IMR-90 (cell line): Measurements from ENCODE around the gene JAKMIP2. TPM values are rescaled to one million over a fixed set of nuclear protein-coding genes. Genes with fewer than 3 reads are reported as not detected.

Source experiments
- ATAC-seq: fragments of 200-7000 bp; cut with Tn5 transposase; 2 replicates; pipeline ENCODE4 v1.9.1; 2020; ENCODE audit warnings: low read depth, mild to moderate bottlenecking, moderate library complexity
- BruUV-seq: library from RNA; stranded (reverse); fragments of 400-500 nt; replicated peaks from 2 replicates; lab custom pipeline; 2021; lab: Mats Ljungman, UMichigan
- CTCF ChIA-PET: fragments of 300-600 bp; formaldehyde crosslinking; extraction: SDS; loops from one replicate; lab custom pipeline; 2021; ENCODE audit warnings: antibody characterized with exemption; lab: Yijun Ruan, JAX
- POLR2A ChIA-PET: fragments of 300-600 bp; sonication (Branson Sonifier 250); formaldehyde crosslinking; loops from one replicate; lab custom pipeline; 2022; ENCODE audit warnings: antibody characterized with exemption; ENCODE audit not compliant: unreplicated experiment; lab: Charles Lee
- DNase-seq: peaks from one replicate; pipeline ENCODE4 v3.0.0; 2013
- H2AFZ ChIP-seq: replicated peaks from 2 replicates; pipeline ENCODE3; 2013; ENCODE audit warnings: low read length, mild to moderate bottlenecking; ENCODE audit not compliant: poor library complexity
- H2AK5ac ChIP-seq: 2 replicates; pipeline ENCODE4 v1.6.1; 2013; ENCODE audit warnings: low read depth, low read length, inconsistent platforms
- H2AK9ac ChIP-seq: replicated peaks from 2 replicates; pipeline ENCODE3; 2013; ENCODE audit warnings: mild to moderate bottlenecking, low read depth, low read length, moderate library complexity; ENCODE audit not compliant: poor library complexity
- H2BK120ac ChIP-seq: 2 replicates; pipeline ENCODE4 v1.6.1; 2013; ENCODE audit warnings: low read depth, low read length, inconsistent platforms
- H2BK15ac ChIP-seq: 3 replicates; pipeline ENCODE4 v1.6.1; 2013; ENCODE audit warnings: low read depth, low read length, inconsistent platforms
- H2BK20ac ChIP-seq: 2 replicates; pipeline ENCODE4 v1.6.1; 2013; ENCODE audit warnings: low read depth, mild to moderate bottlenecking, inconsistent platforms, low read length, moderate library complexity
- H2BK5ac ChIP-seq: 2 replicates; pipeline ENCODE4 v1.6.1; 2013; ENCODE audit warnings: mild to moderate bottlenecking, low read depth, low read length, inconsistent platforms; ENCODE audit not compliant: poor library complexity, severe bottlenecking
- H3K14ac ChIP-seq: replicated peaks from 2 replicates; pipeline ENCODE4 v1.6.1; 2013; ENCODE audit warnings: low read depth, low read length, inconsistent platforms
- H3K18ac ChIP-seq: 2 replicates; pipeline ENCODE4 v1.6.1; 2013; ENCODE audit warnings: low read depth, low read length, control low read depth
- H3K23ac ChIP-seq: 2 replicates; pipeline ENCODE4 v1.6.1; 2013; ENCODE audit warnings: low read depth, low read length, inconsistent platforms
- H3K27ac ChIP-seq: 2 replicates; pipeline ENCODE4 v1.5.1; 2013; ENCODE audit warnings: mild to moderate bottlenecking, control low read depth, low read length; ENCODE audit not compliant: insufficient read depth
- H3K27me3 ChIP-seq: 2 replicates; pipeline ENCODE4 v1.6.1; 2013; ENCODE audit warnings: low read length; ENCODE audit not compliant: control insufficient read depth, insufficient read depth
- H3K36me3 ChIP-seq: 2 replicates; pipeline ENCODE4 v1.6.1; 2013; ENCODE audit warnings: low read length, mixed read lengths; ENCODE audit not compliant: control insufficient read depth, insufficient read depth
- H3K4ac ChIP-seq: 2 replicates; pipeline ENCODE4 v1.6.1; 2013; ENCODE audit warnings: low read depth, low read length, inconsistent platforms
- H3K4me1 ChIP-seq: 2 replicates; pipeline ENCODE4 v1.6.1; 2013; ENCODE audit warnings: low read length, mixed read lengths; ENCODE audit not compliant: control insufficient read depth, insufficient read depth
- H3K4me2 ChIP-seq: 2 replicates; pipeline ENCODE4 v1.6.1; 2013; ENCODE audit warnings: low read depth, mild to moderate bottlenecking, control low read depth, low read length, moderate library complexity
- H3K4me3 ChIP-seq: 2 replicates; pipeline ENCODE4 v1.5.1; 2013; ENCODE audit warnings: low read depth, mild to moderate bottlenecking, control low read depth, low read length, moderate library complexity; ENCODE audit not compliant: insufficient read depth
- H3K56ac ChIP-seq: 2 replicates; pipeline ENCODE4 v1.6.1; 2013; ENCODE audit warnings: low read length, inconsistent platforms; ENCODE audit not compliant: insufficient read depth; ENCODE audit errors: extremely low read depth
- H3K79me1 ChIP-seq, 2 experiments: 2 replicates each; pipeline ENCODE4 v1.6.1; 2013; ENCODE audit warnings: low read length in 2 of 2, inconsistent platforms in 1 of 2, low read depth in 1 of 2
- H3K9ac ChIP-seq: 2 replicates; pipeline ENCODE4 v1.6.1; 2013; ENCODE audit warnings: low read depth, low read length, control low read depth
- H3K9me1 ChIP-seq: 2 replicates; pipeline ENCODE4 v1.6.1; 2013; ENCODE audit warnings: low read length, inconsistent platforms; ENCODE audit not compliant: insufficient read depth
- H3K9me3 ChIP-seq: 2 replicates; pipeline ENCODE4 v1.6.1; 2013; ENCODE audit warnings: low read length; ENCODE audit not compliant: control insufficient read depth, insufficient read depth
- H4K20me1 ChIP-seq: 2 replicates; pipeline ENCODE4 v1.6.1; 2013; ENCODE audit warnings: low read length, inconsistent platforms; ENCODE audit not compliant: insufficient read depth
- H4K5ac ChIP-seq: 2 replicates; pipeline ENCODE4 v1.6.1; 2013; ENCODE audit warnings: mild to moderate bottlenecking, low read depth, low read length, control low read depth
- H4K8ac ChIP-seq, 2 experiments: 2 replicates each; pipeline ENCODE4 v1.6.1; 2013; ENCODE audit warnings: low read depth in 2 of 2, low read length in 2 of 2, control low read depth in 1 of 2, inconsistent platforms in 1 of 2
- H4K91ac ChIP-seq: 2 replicates; pipeline ENCODE4 v1.6.1; 2013; ENCODE audit warnings: low read depth, low read length, inconsistent platforms; ENCODE audit not compliant: insufficient read depth
- CTCF ChIP-seq: conservative IDR thresholded peaks from 2 replicates; pipeline ENCODE4 v1.5.1; 2012; ENCODE audit warnings: mild to moderate bottlenecking, low read depth, low read length, improper control_type of control experiment
- dilution Hi-C: fragments of 300-500 bp; cut with HindIII; formaldehyde crosslinking; loops from one replicate; pipeline ENCODE4 v1.14.3; 2018; ENCODE audit warnings: low sequenced_read_pairs; ENCODE audit not compliant: unreplicated experiment
- in situ Hi-C: fragments of 300-500 bp; cut with MboI; formaldehyde crosslinking; loops from 3 replicates; pipeline ENCODE4 v1.14.3; 2019; ENCODE audit warnings: low sequenced_read_pairs, inconsistent platforms, mixed read lengths
- intact Hi-C: fragments of 100-400 bp; cut with micrococcal nuclease; formaldehyde crosslinking; loops from 2 replicates; pipeline ENCODE4 v1.10.0; 2022
- polyA plus RNA-seq, 3 experiments: library from polyadenylated mRNA; depleted of rRNA; stranded (reverse); fragments of >200 nt; gene quantifications; 2 replicates each; pipeline ENCODE4 v1.2.3, GENCODE V29; 2012; ENCODE audit warnings: low replicate concordance in 1 of 3
- total RNA-seq: library from RNA; depleted of rRNA; stranded (reverse); fragments of >200 nt; gene quantifications from 2 replicates; pipeline ENCODE4 v1.2.3, GENCODE V29; 2012

The JAKMIP2 gene
- total and polyA plus RNA-seq, 2 of the 4 experiments (the other 2 are of a cell fraction) = under 0.01 TPM; not detected in 1

GRCh38 chr5:147621016-147621415 lies 161.5 kb downstream of the JAKMIP2 start:
- no peak overlapping the region for H3K14ac ChIP-seq

More at GRCh38 chr5:147621016-147621415, 161.5 kb downstream of the JAKMIP2 start:
- Histone ChIP-seq H3K27ac (no peak overlapping the region), H3K4me3 (no peak overlapping the region), H3K18ac (no peak overlapping the region), H4K8ac (no peak overlapping the region), H2AK9ac (no peak overlapping the region), H3K9ac (no peak overlapping the region), H3K23ac (no peak overlapping the region), H2BK120ac (no peak overlapping the region), H2BK5ac (no peak overlapping the region), H3K9me1 (no peaks in the 10 kb centered on the region), H4K5ac (no peak overlapping the region), H3K36me3 (no peaks in the 10 kb centered on the region), H3K27me3 (no peaks in the 10 kb centered on the region; the same call in none of the 2 replicates), H4K91ac (no peak overlapping the region), H3K4me2 (no peak overlapping the region), H2BK20ac (no peak overlapping the region), H2AK5ac (no peak overlapping the region), H3K4ac (no peak overlapping the region), H3K79me1 (no peaks in the 10 kb centered on the region), H4K20me1 (no peaks in the 10 kb centered on the region), H3K4me1 (no peaks in the 10 kb centered on the region), H3K56ac (no peak overlapping the region), H2BK15ac (no peak overlapping the region), H2AFZ (no peak overlapping the region), H3K9me3 (no peaks in the 10 kb centered on the region)
- in situ Hi-C loops = no loop called here
- ATAC-seq = no peak
- dilution Hi-C loops = no loop called here
- ChIA-PET CTCF (no interaction called here), POLR2A (no interaction called here)
- TF ChIP-seq CTCF = no peak
- intact Hi-C loops = no loop called here
- BruUV-seq = no TSS peak
- no peak for DNase-seq
